ENCODE data around the gene CAPN2. TPM values are rescaled to one million over a fixed set of nuclear protein-coding genes. Genes with fewer than 3 reads are reported as not detected.

Gene CAPN2
- total RNA-seq, 8 experiments from 2014 or later = 46.9 to 180 (median 88.0) TPM

DNA sequence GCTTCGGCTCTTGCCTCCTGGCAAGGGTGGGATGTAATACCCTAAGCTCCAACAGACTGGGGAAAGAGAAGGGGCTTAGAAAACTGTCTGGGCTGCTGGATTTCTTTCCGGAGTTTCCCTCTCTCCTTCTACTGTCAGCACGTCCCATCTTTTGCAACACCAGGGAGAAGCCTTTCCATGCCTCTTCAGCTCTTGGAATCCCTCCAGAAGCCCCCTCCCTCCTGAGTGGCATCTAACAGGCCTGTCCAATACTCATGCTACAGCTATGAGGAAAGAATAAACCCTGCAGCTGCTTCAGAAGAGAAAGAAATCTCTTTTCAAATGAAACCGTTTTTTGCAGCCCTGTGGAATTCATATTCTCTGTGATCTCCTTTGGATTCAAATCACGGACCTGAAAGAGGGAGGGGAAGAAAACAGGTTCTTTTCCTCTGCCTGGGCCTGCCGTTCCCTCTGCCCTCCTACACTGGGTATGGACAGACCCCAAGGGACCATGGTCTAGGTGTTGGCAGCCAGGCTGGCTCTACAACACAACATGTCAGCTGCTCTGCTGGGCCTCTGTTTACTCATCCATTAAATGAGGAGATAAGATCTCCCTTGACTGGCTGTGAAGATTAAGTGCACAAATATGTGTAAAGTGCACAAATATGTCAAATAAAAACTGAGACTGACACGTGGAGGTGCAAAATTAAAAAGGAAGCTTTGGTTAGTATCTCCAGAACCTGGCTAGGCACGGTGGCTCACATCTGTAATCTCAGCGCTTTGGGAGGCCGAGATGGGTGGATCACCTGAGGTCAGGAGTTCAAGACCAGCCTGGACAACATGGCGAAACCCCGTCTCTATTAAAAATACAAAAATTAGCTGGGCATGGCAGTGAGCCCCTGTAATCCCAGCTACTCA, 6.0 kb upstream of the CAPN2 start:
- 16 to 72% (median 64%) methylated on average over 1 to 11 of the region's 12 CpGs; no CpG with 5 or more reads in 1 of the 10 experiments for WGBS, 10 experiments
- peak in 4 of 8 experiments; percentile 23 to 55 (median 39) for ATAC-seq (replicated peaks in 6 of 8)
- peaks cover 1 to 22% of the 10 kb centered on the region in 2 donors for H3K4me1 ChIP-seq (replicated peaks in 1 of 2)
- H3K27ac ChIP-seq = no peak overlapping the region
- H3K4me3 ChIP-seq = no peak overlapping the region
- in situ Hi-C loops (cut with MboI; ENCODE audit: low pct_unique_long_range_greater_than_20kb in 2 of 9, low sequenced_read_pairs in 9 of 9, unreplicated experiment in 9 of 9) = no loop called here

- WGBS, 10 experiments = 0 to 93% (median 20%) methylated on average over 1 to 6 of the region's 6 CpGs; no CpG with 5 or more reads in 1 of the 10 experiments
- in situ Hi-C loops (cut with MboI; ENCODE audit: low pct_unique_long_range_greater_than_20kb in 2 of 9, low sequenced_read_pairs in 9 of 9, unreplicated experiment in 9 of 9) = no loop called here
- no peak overlapping the region for H3K4me3 ChIP-seq
Measured at GRCh38 chr1:223707256-223708000, 4.9 kb upstream of the CAPN2 start.

GRCh38 chr1:223708001-223708359, 4.4 kb upstream of the CAPN2 start:
- peaks cover 0 to 19% of the 10 kb centered on the region in 2 donors for H3K4me1 ChIP-seq (replicated peaks in 1 of 2)
- H3K27ac ChIP-seq = no peak overlapping the region
- no peak for ATAC-seq (replicated peaks in 6 of 8)
- WGBS, 10 experiments = 50 to 100% (median 93%) methylated on average over 1 to 5 of the region's 5 CpGs; no CpG with 5 or more reads in 1 of the 10 experiments
- no peak overlapping the region for H3K4me3 ChIP-seq
- in situ Hi-C loops (cut with MboI; ENCODE audit: low pct_unique_long_range_greater_than_20kb in 2 of 9, low sequenced_read_pairs in 9 of 9, unreplicated experiment in 9 of 9) = no loop called here

More at GRCh38 chr1:223707256-223708000, 4.9 kb upstream of the CAPN2 start:
- H3K27ac ChIP-seq = peak overlapping the region in 1 of 2 donors; percentile 45
- H3K4me1 ChIP-seq (replicated peaks in 1 of 2) = peaks cover 0 to 19% of the 10 kb centered on the region in 2 donors
- ATAC-seq (replicated peaks in 6 of 8) = peak; percentile 66 to 93 (median 88)

DNA sequence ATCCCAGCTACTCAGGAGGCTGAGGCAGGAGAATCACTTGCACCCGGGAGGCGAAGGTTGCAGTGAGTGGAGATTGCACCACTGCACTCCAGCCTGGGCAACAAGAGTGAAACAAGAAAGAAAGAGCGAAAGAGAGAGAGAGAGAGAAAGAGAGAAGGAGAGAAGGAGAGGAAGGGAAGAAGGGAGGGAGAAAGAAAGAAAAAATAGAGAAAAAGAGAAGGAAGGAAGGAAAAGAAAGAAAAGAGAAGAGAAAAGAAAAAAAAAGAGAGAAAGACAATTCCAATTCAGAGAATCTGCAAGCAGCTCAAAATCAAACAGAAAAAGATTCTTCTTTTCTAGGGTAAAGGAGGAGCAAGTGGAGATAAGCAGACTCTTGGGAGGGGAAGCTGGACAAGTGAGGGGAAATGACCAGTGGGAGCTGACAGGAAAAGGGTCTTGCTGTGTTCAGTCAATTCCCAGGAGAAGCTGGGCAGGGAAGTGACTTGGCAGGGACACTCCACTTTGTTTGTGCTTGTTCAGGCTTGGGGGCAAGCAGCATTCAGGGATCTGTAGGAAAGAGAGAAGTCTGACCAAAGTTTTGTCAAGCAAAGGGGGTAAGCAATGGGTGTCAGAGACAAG, 3.6 kb upstream of the CAPN2 start:
- peaks cover 5 to 25% of the 10 kb centered on the region in 2 donors for H3K4me1 ChIP-seq (replicated peaks in 1 of 2)
- in situ Hi-C loops (cut with MboI; ENCODE audit: low pct_unique_long_range_greater_than_20kb in 2 of 9, low sequenced_read_pairs in 9 of 9, unreplicated experiment in 9 of 9) = no loop called here
- no peak overlapping the region for H3K4me3 ChIP-seq
- no peak for ATAC-seq (replicated peaks in 6 of 8)
- no peak overlapping the region for H3K27ac ChIP-seq
- WGBS, 10 experiments = 83 to 100% (median 97%) methylated on average over 1 to 3 of the region's 3 CpGs

GRCh38 chr1:223709598-223709997, 2.7 kb upstream of the CAPN2 start:
- no peak for ATAC-seq (replicated peaks in 6 of 8)
- no peak overlapping the region for H3K27ac ChIP-seq
- H3K4me3 ChIP-seq = no peak overlapping the region
- peaks cover 11 to 31% of the 10 kb centered on the region in 2 donors for H3K4me1 ChIP-seq (replicated peaks in 1 of 2)
- WGBS, 10 experiments = 0 to 88% (median 72%) methylated on average over 1 to 3 of the region's 3 CpGs; no CpG with 5 or more reads in 2 of the 10 experiments
- in situ Hi-C loops (cut with MboI; ENCODE audit: low pct_unique_long_range_greater_than_20kb in 2 of 9, low sequenced_read_pairs in 9 of 9, unreplicated experiment in 9 of 9) = no loop called here

DNA sequence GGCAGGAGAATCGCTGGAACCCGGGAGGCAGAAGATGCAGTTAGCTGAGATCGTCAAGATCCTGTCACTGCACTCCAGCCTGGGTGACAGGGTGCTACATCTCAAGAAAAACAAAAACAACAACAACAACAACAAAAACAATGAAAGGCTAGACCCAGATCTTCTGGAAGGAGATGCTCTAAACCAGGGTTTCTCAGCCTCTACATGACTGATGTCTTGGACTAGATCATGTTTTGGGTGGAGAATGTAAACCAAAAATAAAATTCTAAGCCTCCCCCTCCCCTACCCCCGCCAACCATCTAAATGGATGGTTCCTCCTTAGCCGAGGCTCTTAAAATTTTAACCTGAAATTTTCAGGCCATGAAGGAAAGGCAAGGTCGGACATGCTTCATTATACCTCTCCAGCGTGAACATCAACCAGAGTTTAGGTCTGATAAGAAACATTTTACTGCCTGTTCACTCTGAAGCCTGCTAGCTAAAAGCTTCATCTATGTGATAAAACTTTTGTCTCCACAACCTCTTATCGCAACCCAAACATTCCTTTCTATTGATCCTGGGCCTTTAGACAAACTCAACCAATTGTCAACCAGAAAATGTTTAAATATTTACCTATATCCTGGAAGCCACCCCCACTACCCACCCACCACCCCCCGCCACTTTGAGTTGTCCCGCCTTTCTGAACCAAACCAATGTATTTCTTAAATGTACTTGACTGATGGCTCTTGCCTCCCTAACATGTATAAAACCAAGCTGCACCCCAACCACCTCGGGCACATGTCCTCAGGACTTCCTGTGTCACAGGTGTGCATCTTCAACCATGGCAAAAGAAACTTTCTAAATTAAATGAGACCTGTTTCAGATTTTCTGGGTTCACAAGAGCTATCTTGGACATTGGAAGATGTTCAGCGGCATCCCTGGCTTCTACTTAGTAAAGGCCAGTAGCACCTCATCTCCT, 1.9 kb upstream of the CAPN2 start:
- in situ Hi-C loops (cut with MboI; ENCODE audit: low pct_unique_long_range_greater_than_20kb in 2 of 9, low sequenced_read_pairs in 9 of 9, unreplicated experiment in 9 of 9) = no loop called here
- ATAC-seq (replicated peaks in 6 of 8) = no peak
- Histone ChIP-seq H3K27ac (no peak overlapping the region), H3K4me1 (replicated peaks in 1 of 2) (peaks cover 11 to 31% of the 10 kb centered on the region in 2 donors), H3K4me3 (no peak overlapping the region)
- WGBS, 10 experiments = 0 to 100% (median 89%) methylated on average over 1 to 11 of the region's 12 CpGs; no CpG with 5 or more reads in 1 of the 10 experiments

GRCh38 chr1:223711173-223711572, 1.2 kb upstream of the CAPN2 start:
- ATAC-seq (replicated peaks in 6 of 8) = no peak
- in situ Hi-C loops (cut with MboI; ENCODE audit: low pct_unique_long_range_greater_than_20kb in 2 of 9, low sequenced_read_pairs in 9 of 9, unreplicated experiment in 9 of 9) = no loop called here
- Histone ChIP-seq H3K27ac (no peak overlapping the region), H3K4me3 (no peak overlapping the region), H3K4me1 (replicated peaks in 1 of 2) (peaks cover 11 to 28% of the 10 kb centered on the region in 2 donors)
- WGBS, 10 experiments = 0 to 100% (median 73%) methylated on average over 1 of the region's 1 CpG; no CpG with 5 or more reads in 2 of the 10 experiments

GRCh38 chr1:223711747-223712193, 569 bp upstream of the CAPN2 start:
- in situ Hi-C loops (cut with MboI; ENCODE audit: low pct_unique_long_range_greater_than_20kb in 2 of 9, low sequenced_read_pairs in 9 of 9, unreplicated experiment in 9 of 9) = no loop called here
- H3K4me3 ChIP-seq = peak overlapping the region; percentile 54 to 80 (median 57)
- H3K27ac ChIP-seq = peak overlapping the region in 1 of 2 donors; percentile 73
- 65 to 100% (median 82%) methylated on average over 1 to 15 of the region's 15 CpGs; no CpG with 5 or more reads in 1 of the 10 experiments for WGBS, 10 experiments
- no peak for ATAC-seq (replicated peaks in 6 of 8)
- peaks cover 11 to 25% of the 10 kb centered on the region in 2 donors for H3K4me1 ChIP-seq (replicated peaks in 1 of 2)

DNA sequence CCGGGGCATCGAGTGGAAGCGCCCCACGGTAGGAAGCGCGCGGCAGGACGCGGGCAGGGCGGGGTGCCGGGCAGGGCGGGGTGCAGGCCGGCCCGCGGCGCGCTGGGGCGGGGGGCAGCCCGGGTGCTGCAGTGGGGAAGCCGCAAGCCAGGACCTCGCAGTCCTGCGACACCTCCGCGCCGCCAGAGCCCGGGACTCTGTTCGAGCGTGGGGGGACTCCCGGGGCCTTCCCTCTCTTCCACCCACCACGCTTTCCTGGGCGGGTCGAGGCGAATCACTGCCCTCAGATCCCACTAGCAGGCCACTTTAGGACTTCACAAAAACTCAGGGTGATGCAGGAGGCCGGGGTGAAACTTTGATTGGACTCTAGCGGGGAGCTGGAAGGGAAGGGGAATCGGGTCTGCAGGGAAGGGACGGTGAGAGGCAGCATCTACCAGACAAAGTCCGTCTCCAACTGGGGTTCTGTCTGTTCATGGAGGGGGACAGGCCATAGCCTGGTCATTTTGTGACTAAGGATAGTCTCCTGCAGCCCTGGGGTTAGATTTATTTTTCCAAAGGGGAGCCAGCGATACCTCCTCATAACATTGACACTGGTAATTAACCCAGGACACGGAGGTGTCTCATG, 623 bp downstream of the CAPN2 start:
- Histone ChIP-seq H3K4me1 (replicated peaks in 1 of 2) (peaks cover 11 to 13% of the 10 kb centered on the region in 2 donors), H3K27ac (peak overlapping the region; percentile 62 to 73), H3K4me3 (peak overlapping the region; percentile 54 to 80 (median 57))
- in situ Hi-C loops (cut with MboI; ENCODE audit: low pct_unique_long_range_greater_than_20kb in 2 of 9, low sequenced_read_pairs in 9 of 9, unreplicated experiment in 9 of 9) = no loop called here
- ATAC-seq (replicated peaks in 6 of 8) = peak; percentile 47 to 73 (median 66)
- WGBS, 10 experiments = 0 to 4% (median 2%) methylated on average over 3 to 10 of the region's 40 CpGs; no CpG with 5 or more reads in 5 of the 10 experiments

- no peak for ATAC-seq (replicated peaks in 6 of 8)
- WGBS, 10 experiments = 0 to 72% (median 49%) methylated on average over 1 to 6 of the region's 7 CpGs; no CpG with 5 or more reads in 1 of the 10 experiments
- in situ Hi-C loops (cut with MboI; ENCODE audit: low pct_unique_long_range_greater_than_20kb in 2 of 9, low sequenced_read_pairs in 9 of 9, unreplicated experiment in 9 of 9) = no loop called here
- peak overlapping the region; percentile 54 to 80 (median 57) for H3K4me3 ChIP-seq
- H3K4me1 ChIP-seq (replicated peaks in 1 of 2) = peaks cover 11 to 12% of the 10 kb centered on the region in 2 donors
- no peak overlapping the region for H3K27ac ChIP-seq
Measured at GRCh38 chr1:223713546-223714420, 1.4 kb downstream of the CAPN2 start.

GRCh38 chr1:223714421-223714724, 2.0 kb downstream of the CAPN2 start:
- in situ Hi-C loops (cut with MboI; ENCODE audit: low pct_unique_long_range_greater_than_20kb in 2 of 9, low sequenced_read_pairs in 9 of 9, unreplicated experiment in 9 of 9) = no loop called here
- Histone ChIP-seq H3K27ac (no peak overlapping the region), H3K4me3 (no peak overlapping the region), H3K4me1 (replicated peaks in 1 of 2) (peaks cover 11 to 12% of the 10 kb centered on the region in 2 donors)
- WGBS, 10 experiments = 79 to 100% (median 92%) methylated on average over 1 to 2 of the region's 2 CpGs; no CpG with 5 or more reads in 2 of the 10 experiments
- no peak for ATAC-seq (replicated peaks in 6 of 8)

Data from motor neuron (in vitro differentiated cells).